Adipose tissue (tissue), 3 donors: Measurements from ENCODE around the gene NUDT7. TPM values are rescaled to one million over a fixed set of nuclear protein-coding genes. Genes with fewer than 3 reads are reported as not detected.

Experiments used
- H3K27ac ChIP-seq: one replicate; pipeline ENCODE4 v1.5.1; 2013; ENCODE audit warnings: low read depth, low read length
- WGBS, 3 donors: extraction: QIAGEN DNeasy Blood & Tissue Kit; methylation state at CpG; one replicate each; pipeline ENCODE4 v1.1.7; 2013; 5-methylcytosine and 5-hydroxymethylcytosine counted together
- polyA plus RNA-seq, 3 donors: library from polyadenylated mRNA; stranded (reverse); fragments of 200-250 nt; gene quantifications; one replicate each; pipeline ENCODE4 v1.2.3, GENCODE V29; 2013
- donor health status: healthy with polysubstance abuse.
- donor health status: Bipolar disorder and iron deficiency.
- donor health status: healthy.

NUDT7 gene
- 10 to 100 TPM in 2 of 3 donors, 1 to 10 TPM in 1; 8.8 to 22.9 (median 11.0) TPM for polyA plus RNA-seq

- whole genome bisulfite sequencing, 3 donors: 0% methylated on average over 52 to 55 of the region's 55 CpGs
Observed at GRCh38 chr16:77722309-77723107, at the start of gene NUDT7. NUDT7 (plus strand) TSS chr16:77722514; CDS start chr16:77722583, 69 bp downstream.

GRCh38 chr16:77674888-77675287 lies 47.4 kb upstream of the NUDT7 start:
- 28 to 38% (median 37%) methylated on average over 4 of the region's 4 CpGs for WGBS, 3 donors
- no peak overlapping the region for H3K27ac ChIP-seq

More at GRCh38 chr16:77722309-77723107, at the start of gene NUDT7:
- H3K27ac ChIP-seq: no peak within 1 kb of the TSS

- WGBS, 3 donors: 21 to 27% (median 26%) methylated on average over 15 of the region's 15 CpGs
- no peak overlapping the region for H3K27ac ChIP-seq
Observed at GRCh38 chr16:77675464-77676324, 46.6 kb upstream of the NUDT7 start.

- no peak overlapping the region for H3K27ac ChIP-seq
- 38 to 60% (median 48%) methylated on average over 4 of the region's 4 CpGs for WGBS, 3 donors
Observed at GRCh38 chr16:77677129-77677528, 45.2 kb upstream of the NUDT7 start.

DNA sequence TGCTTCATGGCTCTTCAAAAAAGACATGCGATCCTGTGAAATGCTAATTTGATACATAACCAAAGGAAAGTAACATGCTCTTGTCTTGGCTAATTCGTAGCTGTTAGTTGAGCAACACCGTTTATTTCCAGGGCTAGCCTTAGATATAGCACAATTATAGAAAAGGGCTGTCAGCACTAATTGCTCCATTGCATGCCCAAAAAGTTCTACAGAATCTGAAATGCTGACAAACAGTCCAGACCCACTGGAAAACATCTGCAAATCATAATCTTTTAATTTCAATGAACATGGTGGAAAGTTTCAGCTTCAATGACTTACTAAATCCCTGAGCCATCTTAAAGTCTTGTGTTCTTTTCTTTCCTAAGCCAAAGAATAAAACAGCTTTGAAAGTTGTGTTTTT lies 42.9 kb upstream of the NUDT7 start:
- no peak overlapping the region for H3K27ac ChIP-seq
- WGBS, 3 donors: 60 to 72% (median 62%) methylated on average over 3 of the region's 3 CpGs

- 39 to 69% (median 54%) methylated on average over 3 of the region's 3 CpGs for WGBS, 3 donors
Observed at GRCh38 chr16:77679901-77680300, 42.4 kb upstream of the NUDT7 start.

GRCh38 chr16:77680496-77680895 lies 41.8 kb upstream of the NUDT7 start:
- no peak overlapping the region for H3K27ac ChIP-seq
- WGBS, 3 donors: 93% methylated on average over 3 of the region's 3 CpGs

More at GRCh38 chr16:77679901-77680300, 42.4 kb upstream of the NUDT7 start:
- no peak overlapping the region for H3K27ac ChIP-seq

- 64 to 80% (median 76%) methylated on average over 10 of the region's 10 CpGs for WGBS, 3 donors
- no peak overlapping the region for H3K27ac ChIP-seq
Observed at GRCh38 chr16:77682586-77682985, 39.7 kb upstream of the NUDT7 start.

DNA sequence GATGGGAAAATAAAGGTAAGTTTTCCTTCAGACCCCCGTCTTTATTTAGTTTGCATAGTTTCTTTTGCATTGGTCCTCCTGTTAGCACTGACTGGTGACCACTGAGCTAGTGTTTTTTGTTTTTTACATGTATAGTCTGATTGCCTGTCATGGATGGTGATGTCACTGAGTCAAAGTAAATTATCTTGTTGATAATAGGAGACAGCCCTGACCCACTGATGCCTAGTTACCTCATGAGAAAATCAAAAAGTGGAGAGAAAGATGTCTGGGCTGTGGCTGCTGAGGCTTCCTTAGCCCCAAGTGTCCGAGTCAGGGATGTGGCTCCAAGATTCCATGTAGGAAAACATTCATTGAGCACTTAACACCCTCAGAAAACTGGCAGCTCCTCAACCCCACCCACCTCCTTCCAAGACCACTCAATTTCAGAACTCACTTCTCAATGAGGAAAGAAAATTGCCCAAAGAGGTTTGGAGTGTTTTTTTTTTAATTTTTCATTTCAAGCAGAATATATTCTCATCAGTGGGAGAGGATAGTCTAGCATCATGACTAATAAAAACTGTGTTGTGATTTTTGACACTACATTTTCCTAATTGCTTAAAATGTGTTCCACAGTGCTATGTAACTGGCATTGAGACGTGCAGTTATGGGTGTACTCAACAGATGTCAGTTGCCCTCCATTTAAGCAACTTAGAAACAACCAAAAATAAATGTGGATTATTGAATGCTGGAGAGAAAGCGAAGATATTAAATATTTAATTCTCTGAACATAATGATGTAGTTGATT lies 38.7 kb upstream of the NUDT7 start:
- WGBS, 3 donors: 67 to 73% (median 69%) methylated on average over 4 of the region's 4 CpGs
- H3K27ac ChIP-seq: no peak overlapping the region

DNA sequence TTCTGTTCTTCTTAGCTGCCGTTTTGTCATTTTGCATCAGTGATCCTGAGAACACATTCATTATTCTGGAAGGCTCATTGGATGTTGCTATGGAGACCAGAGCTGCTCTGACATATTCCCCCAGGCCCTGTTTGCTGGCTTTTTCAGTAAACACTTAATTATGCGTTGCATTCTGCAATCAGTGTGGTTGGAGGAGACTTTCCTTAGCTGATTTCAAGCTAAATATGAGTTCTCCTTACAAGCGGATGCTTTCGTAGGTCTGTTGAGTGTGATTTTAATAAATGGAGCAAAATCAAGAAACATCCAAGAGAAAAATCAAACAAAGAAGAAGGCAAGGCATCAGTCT lies 38.2 kb upstream of the NUDT7 start:
- no peak overlapping the region for H3K27ac ChIP-seq
- WGBS, 3 donors: 67 to 80% (median 67%) methylated on average over 4 of the region's 4 CpGs

DNA sequence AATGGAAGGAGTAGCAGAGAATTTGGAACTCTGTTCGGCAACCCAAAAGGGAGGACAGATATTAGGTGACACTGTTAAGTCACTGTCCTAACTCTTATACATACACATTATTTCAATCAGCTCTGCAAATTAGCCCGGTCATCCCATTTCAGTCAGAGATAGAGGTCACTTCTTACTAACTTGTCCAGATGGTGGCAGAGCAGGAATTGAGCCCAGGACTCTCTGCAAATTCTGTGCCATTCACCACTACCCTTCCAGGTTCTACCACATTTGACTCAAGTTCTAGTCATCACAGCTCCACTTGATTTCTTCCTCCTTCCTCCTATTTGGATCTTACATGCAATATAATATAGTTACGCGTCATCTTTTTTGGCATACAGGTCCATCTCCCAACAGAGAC lies 35.9 kb upstream of the NUDT7 start:
- 79 to 85% (median 85%) methylated on average over 4 of the region's 4 CpGs for WGBS, 3 donors
- H3K27ac ChIP-seq: no peak overlapping the region

DNA sequence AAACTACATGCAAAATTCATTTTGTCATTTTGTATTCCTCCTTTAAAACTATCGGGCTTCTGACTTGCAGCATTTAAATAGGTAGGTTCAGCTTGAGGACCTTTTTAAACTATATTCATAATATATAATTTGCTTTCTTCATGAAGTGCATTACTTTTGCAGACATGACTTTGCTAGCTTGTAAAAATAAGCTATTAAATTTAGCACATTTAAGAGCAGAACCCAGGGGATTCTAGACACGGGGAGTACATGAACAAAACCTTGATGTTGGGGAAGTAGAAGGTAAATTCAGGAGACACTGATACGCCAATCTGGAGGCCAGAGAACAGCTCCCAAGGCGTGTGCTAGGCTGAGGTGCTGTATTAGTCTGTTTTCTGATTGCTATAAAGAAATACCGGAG lies 32.3 kb upstream of the NUDT7 start:
- H3K27ac ChIP-seq: no peak overlapping the region
- 79 to 83% (median 79%) methylated on average over 5 of the region's 5 CpGs for WGBS, 3 donors

DNA sequence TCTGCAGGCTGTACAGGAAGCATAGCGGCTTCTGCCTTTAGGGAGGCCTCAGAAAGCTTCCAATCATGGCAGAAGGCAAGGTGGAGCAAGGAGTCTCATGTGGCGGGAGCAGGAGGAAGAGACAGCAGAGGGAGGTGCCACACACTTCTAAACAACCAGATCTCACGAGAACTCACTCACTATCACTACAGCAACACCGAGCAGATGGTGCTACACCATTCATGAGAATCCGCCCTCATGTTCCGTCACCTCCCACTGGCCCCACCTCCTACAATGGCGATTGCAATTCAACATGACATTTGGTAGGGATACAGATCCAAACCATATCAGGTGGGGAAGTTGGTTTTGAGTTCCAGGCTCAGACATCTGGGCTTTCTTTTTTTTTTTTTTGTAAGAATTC lies 31.9 kb upstream of the NUDT7 start:
- H3K27ac ChIP-seq: no peak overlapping the region
- 71 to 77% (median 75%) methylated on average over 7 of the region's 7 CpGs for WGBS, 3 donors

- no peak overlapping the region for H3K27ac ChIP-seq
- WGBS, 3 donors: 96 to 100% (median 100%) methylated on average over 1 of the region's 1 CpG
Observed at GRCh38 chr16:77692612-77693011, 29.7 kb upstream of the NUDT7 start.

GRCh38 chr16:77696149-77696548 lies 26.2 kb upstream of the NUDT7 start:
- H3K27ac ChIP-seq: no peak overlapping the region

- no peak overlapping the region for H3K27ac ChIP-seq
- WGBS, 3 donors: 80 to 96% (median 94%) methylated on average over 1 of the region's 1 CpG
Observed at GRCh38 chr16:77700846-77701245, 21.5 kb upstream of the NUDT7 start.

DNA sequence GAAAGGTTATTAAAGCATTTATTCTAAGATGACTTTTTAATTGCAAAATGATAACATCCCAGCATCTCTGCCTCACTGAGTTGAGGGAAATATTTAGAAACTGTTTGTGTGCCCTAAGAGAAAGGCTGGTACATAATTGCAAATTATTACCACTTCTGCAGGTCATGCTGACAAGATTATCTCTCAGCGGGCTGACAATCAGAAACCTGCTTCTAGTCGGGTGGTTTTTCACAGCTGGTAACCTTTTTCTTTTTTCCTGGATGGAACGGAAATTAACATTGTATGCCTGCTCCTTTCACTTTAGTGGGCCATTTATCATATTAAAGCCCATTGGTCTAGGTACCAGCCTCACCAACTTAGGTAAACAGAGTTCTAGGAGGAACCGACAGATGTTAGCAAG lies 17.0 kb upstream of the NUDT7 start:
- WGBS, 3 donors: 64 to 67% (median 64%) methylated on average over 4 of the region's 4 CpGs

DNA sequence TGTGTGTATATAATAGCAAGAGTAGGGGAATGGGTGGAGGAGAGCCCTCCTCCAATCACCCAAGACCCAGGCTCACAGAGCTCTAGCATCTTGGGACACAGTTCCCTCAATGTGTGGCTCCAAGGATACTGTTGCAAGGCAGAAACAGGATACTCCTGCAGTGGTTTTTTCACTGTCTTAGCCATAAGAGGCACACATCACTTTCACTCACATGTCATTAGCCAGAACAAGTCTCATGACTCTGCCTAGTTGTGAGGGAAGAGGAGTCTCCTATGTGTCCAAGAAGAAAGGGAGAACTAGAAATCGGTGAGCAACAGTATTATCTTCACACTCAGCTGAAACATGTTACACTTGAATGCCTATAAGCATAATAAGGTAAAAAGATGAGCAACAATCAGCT lies 11.1 kb upstream of the NUDT7 start:
- 79 to 87% (median 83%) methylated on average over 1 of the region's 1 CpG for WGBS, 3 donors
- no peak overlapping the region for H3K27ac ChIP-seq

More for the DNA sequence above, 17.0 kb upstream of the NUDT7 start:
- no peak overlapping the region for H3K27ac ChIP-seq

DNA sequence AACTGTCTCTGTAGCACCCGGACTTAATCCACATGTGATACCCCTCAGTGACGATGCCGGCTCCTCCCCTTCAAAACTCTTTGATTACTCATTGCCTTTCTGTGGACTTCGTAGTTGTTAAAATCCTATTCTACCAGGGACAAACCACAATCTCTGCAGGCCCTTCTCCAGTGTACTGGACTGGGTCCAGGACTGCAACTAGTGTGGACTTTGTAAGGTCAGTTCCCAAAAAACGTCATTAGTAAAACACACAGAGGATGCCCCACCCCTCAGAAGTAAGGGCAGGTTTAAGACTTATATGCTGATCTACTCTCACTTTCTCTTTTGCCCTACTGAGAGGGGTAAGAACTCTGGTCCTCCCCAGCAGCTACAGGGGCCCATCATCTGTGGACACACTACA lies 10.5 kb upstream of the NUDT7 start:
- 39 to 64% (median 54%) methylated on average over 5 of the region's 5 CpGs for WGBS, 3 donors
- H3K27ac ChIP-seq: no peak overlapping the region
